Keratinocyte (primary cell): ENCODE results near the gene KDM1B. TPM values are rescaled to one million over a fixed set of nuclear protein-coding genes. Genes with fewer than 3 reads are reported as not detected.

Experiments used
- DNase-seq: peaks from one replicate; pipeline ENCODE4 v3.0.0-alpha.2; 2011; ENCODE audit warnings: low read depth, missing footprints, low spot score
- FAIRE-seq: peaks from 2 replicates; lab custom pipeline; 2011; peaks lifted over from hg19 to GRCh38; lab: Jason Lieb, UNC
- H2AFZ ChIP-seq: 2 replicates; pipeline ENCODE4 v1.6.0; 2012; ENCODE audit warnings: low read length, control low read depth, inconsistent platforms; ENCODE audit not compliant: control insufficient read depth
- H3K27ac ChIP-seq: 2 replicates; pipeline ENCODE4 v1.5.1; 2011; ENCODE audit warnings: low read length; ENCODE audit not compliant: control insufficient read depth, insufficient read depth
- H3K27me3 ChIP-seq: 3 replicates; pipeline ENCODE4 v1.6.0; 2011; ENCODE audit warnings: low read length; ENCODE audit not compliant: control insufficient read depth, insufficient read depth; ENCODE audit errors: extremely low read depth
- H3K36me3 ChIP-seq, 2 experiments: 2 replicates in 1 of 2; 3 replicates in 1 of 2; pipeline ENCODE4 v1.5.1; 2011; ENCODE audit warnings: low read length in 2 of 2, mild to moderate bottlenecking in 1 of 2; ENCODE audit not compliant: control insufficient read depth in 2 of 2, insufficient read depth in 2 of 2; ENCODE audit errors: extremely low read depth in 1 of 2
- H3K4me1 ChIP-seq: 3 replicates; pipeline ENCODE4 v1.5.1; 2011; ENCODE audit warnings: low read length; ENCODE audit not compliant: control insufficient read depth, insufficient read depth; ENCODE audit errors: extremely low read depth
- H3K4me2 ChIP-seq: 3 replicates; pipeline ENCODE4 v1.6.0; 2011; ENCODE audit warnings: low read depth, low read length; ENCODE audit not compliant: control insufficient read depth, insufficient read depth; ENCODE audit errors: extremely low read depth
- H3K4me3 ChIP-seq, 3 experiments: fragments of 200-600 bp in 1 of 3; sonication (generic) in 1 of 3; 2 replicates in 2 of 3; 3 replicates in 1 of 3; pipeline ENCODE4 v1.5.1; 2011 to 2016; ENCODE audit warnings: low read length in 3 of 3, mild to moderate bottlenecking in 3 of 3, control low read depth in 2 of 3, inconsistent platforms in 1 of 3, low read depth in 1 of 3, mixed read lengths in 1 of 3, mixed run types in 1 of 3, moderate library complexity in 1 of 3; ENCODE audit not compliant: control insufficient read depth in 2 of 3, insufficient read depth in 2 of 3; ENCODE audit errors: extremely low read depth in 1 of 3
- H3K79me2 ChIP-seq: 2 replicates; pipeline ENCODE4 v1.6.0; 2012; ENCODE audit warnings: low read length; ENCODE audit not compliant: control insufficient read depth, insufficient read depth
- H3K9ac ChIP-seq: 3 replicates; pipeline ENCODE4 v1.6.0; 2011; ENCODE audit warnings: low read length; ENCODE audit not compliant: control insufficient read depth, insufficient read depth; ENCODE audit errors: extremely low read depth
- H3K9me1 ChIP-seq: 3 replicates; pipeline ENCODE4 v1.6.0; 2011; ENCODE audit warnings: low read length; ENCODE audit not compliant: control insufficient read depth, insufficient read depth; ENCODE audit errors: extremely low read depth
- H3K9me3 ChIP-seq: 2 replicates; pipeline ENCODE4 v1.5.1; 2012; ENCODE audit warnings: low read depth, low read length; ENCODE audit not compliant: control insufficient read depth
- H4K20me1 ChIP-seq: 3 replicates; pipeline ENCODE4 v1.6.0; 2011; ENCODE audit warnings: low read length; ENCODE audit not compliant: control insufficient read depth, insufficient read depth; ENCODE audit errors: extremely low read depth
- CTCF ChIP-seq, 3 experiments: IDR thresholded peaks in 1 of 3; conservative IDR thresholded peaks in 1 of 3; optimal IDR thresholded peaks in 1 of 3; 2 replicates in 2 of 3; 3 replicates in 1 of 3; pipeline versions ENCODE3 to v1.5.1; 2011; ENCODE audit warnings: low read length in 3 of 3, mild to moderate bottlenecking in 3 of 3, moderate library complexity in 2 of 3, control low read depth in 1 of 3, inconsistent platforms in 1 of 3; ENCODE audit not compliant: insufficient read depth in 2 of 3; ENCODE audit errors: extremely low read depth in 1 of 3
- EZH2 ChIP-seq: IDR thresholded peaks from one replicate; pipeline ENCODE4 v1.6.1; 2012; ENCODE audit warnings: inconsistent platforms, mild to moderate bottlenecking, low read length, moderate library complexity
- dilution Hi-C: fragments of 300-500 bp; cut with MboI; formaldehyde crosslinking; loops from one replicate; pipeline ENCODE4 v1.7.0; 2020; ENCODE audit warnings: low sequenced_read_pairs; ENCODE audit not compliant: extremely low pct_ligation_motif_present
- polyA plus RNA-seq, 5 experiments: library from polyadenylated mRNA; depleted of rRNA in 3 of 5; stranded (reverse) in 3 of 5; stranded (forward) in 1 of 5; unstranded in 1 of 5; fragments of >200 nt; gene quantifications; 1 replicate in 1 of 5; 2 replicates in 3 of 5; 3 replicates in 1 of 5; pipeline versions ENCODE4 v1.2.1 to v1.2.3, GENCODE V29; 2011 to 2012; ENCODE audit warnings: missing spikeins in 2 of 5, low read depth in 1 of 5, low replicate concordance in 1 of 5

Gene KDM1B
- polyA plus RNA-seq, 1 donor (not counting 4 experiments of a cell fraction or from before 2014, with no cell fraction given), result 32.7 TPM

GRCh38 chr6:18151801-18152200, 3.4 kb upstream of the KDM1B start:
- H3K9me1 ChIP-seq, result no peaks in the 10 kb centered on the region
- H3K9me3 ChIP-seq, result no peaks in the 10 kb centered on the region
- H3K4me3 ChIP-seq, result no peak overlapping the region
- no peak overlapping the region for H3K4me2 ChIP-seq
- no peaks in the 10 kb centered on the region for H3K36me3 ChIP-seq
- dilution Hi-C loops, result no loop called here
- H2AFZ ChIP-seq, result no peak overlapping the region
- no peaks in the 10 kb centered on the region for H4K20me1 ChIP-seq
- TF ChIP-seq EZH2, result no peak
- no peak for TF ChIP-seq CTCF (optimal IDR thresholded peaks at IDR 0.05 in 1 of 3, IDR thresholded peaks at IDR 0.05 in 1 of 3, conservative IDR thresholded peaks at IDR 0.05 in 1 of 3; ENCODE audit: extremely low read depth in 1 of 3, insufficient read depth in 2 of 3, low read length in 3 of 3)
- H3K79me2 ChIP-seq, result peaks cover 8% of the 10 kb centered on the region
- H3K27me3 ChIP-seq, result no peaks in the 10 kb centered on the region
- no peak for DNase-seq
- no peak overlapping the region for H3K27ac ChIP-seq
- peaks cover 35% of the 10 kb centered on the region for H3K4me1 ChIP-seq
- no peak for FAIRE-seq
- H3K9ac ChIP-seq, result no peak overlapping the region

GRCh38 chr6:18153311-18153703, 1.9 kb upstream of the KDM1B start:
- Histone ChIP-seq H3K36me3 (no peaks in the 10 kb centered on the region), H3K9ac (peak overlapping the region; percentile 98), H3K9me1 (no peaks in the 10 kb centered on the region), H3K4me2 (peak overlapping the region; percentile 81), H2AFZ (no peak overlapping the region), H3K79me2 (peaks cover 8% of the 10 kb centered on the region), H3K9me3 (no peaks in the 10 kb centered on the region), H3K27ac (peak overlapping the region; percentile 98), H4K20me1 (no peaks in the 10 kb centered on the region), H3K4me1 (peaks cover 20% of the 10 kb centered on the region), H3K4me3 (peak overlapping the region; percentile 1 to 94 (median 92)), H3K27me3 (no peaks in the 10 kb centered on the region)
- dilution Hi-C loops, result no loop called here
- DNase-seq, result no peak
- TF ChIP-seq CTCF (optimal IDR thresholded peaks at IDR 0.05 in 1 of 3, IDR thresholded peaks at IDR 0.05 in 1 of 3, conservative IDR thresholded peaks at IDR 0.05 in 1 of 3; ENCODE audit: extremely low read depth in 1 of 3, insufficient read depth in 2 of 3, low read length in 3 of 3) (no peak), EZH2 (no peak)
- no peak for FAIRE-seq
